GM20000 (cell line): Measurements from ENCODE around the gene HECTD3.

Experiments
- DNase-seq: peaks from one replicate; pipeline ENCODE4 v3.0.0; 2012; ENCODE audit warnings: low spot score
- CTCF ChIP-seq: IDR thresholded peaks from 2 replicates; pipeline ENCODE4 v1.5.1; 2012; ENCODE audit warnings: mild to moderate bottlenecking, control low read depth; ENCODE audit errors: extremely low read depth, missing control alignments

HECTD3 gene

GRCh38 chr1:45026446-45026845 lies 15.3 kb upstream of the HECTD3 start:
- TF ChIP-seq CTCF: no peak

GRCh38 chr1:45023663-45024062 lies 12.5 kb upstream of the HECTD3 start:
- no peak for DNase-seq
- TF ChIP-seq CTCF: no peak

More at GRCh38 chr1:45026446-45026845, 15.3 kb upstream of the HECTD3 start:
- DNase-seq: no peak

- DNase-seq: peak; percentile 55
Measured at GRCh38 chr1:45018599-45019230, 7.6 kb upstream of the HECTD3 start.

GRCh38 chr1:45016767-45017166 lies 5.6 kb upstream of the HECTD3 start:
- DNase-seq: no peak
- no peak for TF ChIP-seq CTCF

More at GRCh38 chr1:45018599-45019230, 7.6 kb upstream of the HECTD3 start:
- TF ChIP-seq CTCF: peak; percentile 76

GRCh38 chr1:45016090-45016697 lies 5.1 kb upstream of the HECTD3 start:
- TF ChIP-seq CTCF: no peak
- DNase-seq: no peak

- DNase-seq: no peak
- no peak for TF ChIP-seq CTCF
Measured at GRCh38 chr1:45015683-45016082, 4.6 kb upstream of the HECTD3 start.

GRCh38 chr1:45014321-45015028 lies 3.4 kb upstream of the HECTD3 start:
- DNase-seq: peak; percentile 76
- peak; percentile 91 for TF ChIP-seq CTCF
